ENCODE data around the gene DOP1A.

Gene DOP1A

DNA sequence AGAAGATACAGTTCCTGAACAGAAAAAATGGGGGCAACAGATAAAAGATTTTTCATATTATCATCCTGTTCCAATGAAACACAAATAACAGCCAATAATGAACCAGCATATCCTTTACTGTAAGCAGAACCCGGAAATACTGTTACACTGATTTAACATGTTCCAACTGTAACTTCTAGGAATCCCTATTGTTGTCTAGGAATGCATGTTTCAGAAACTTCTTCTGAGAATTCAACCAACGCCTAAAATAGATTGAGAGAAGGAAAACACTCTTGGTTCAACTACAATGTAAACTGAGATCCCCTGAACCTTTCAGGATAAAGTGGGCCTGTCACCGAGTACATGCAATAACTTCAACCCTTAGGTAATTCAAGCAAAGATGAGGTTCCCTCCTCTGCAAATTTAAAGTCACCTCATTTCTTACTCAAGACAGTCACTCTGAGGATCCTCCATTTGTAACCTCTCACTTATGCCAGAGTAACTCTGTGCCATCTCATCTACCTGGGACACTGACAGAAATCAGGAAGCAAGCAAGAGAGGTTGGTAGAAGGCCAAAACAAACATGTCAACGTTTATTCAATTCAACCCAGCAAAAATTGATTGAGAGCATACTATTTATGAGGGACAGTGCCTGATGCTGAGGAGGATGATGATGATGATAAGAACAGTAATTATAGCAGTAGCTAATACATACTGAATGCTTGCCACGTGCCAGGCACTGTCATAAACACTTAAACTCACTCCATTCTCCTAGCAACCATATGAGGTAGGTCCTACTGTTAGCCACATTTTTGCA is 15.9 kb upstream of the DOP1A start:
- Histone ChIP-seq H3K4me3 (ENCODE audit: low read depth in 1 of 5, low read length in 5 of 5) (no peak overlapping the region), H3K36me3 (ENCODE audit: control insufficient read depth in 5 of 5, insufficient read depth in 5 of 5, low read length in 5 of 5) (peaks cover 0 to 22% (median 3%) of the 10 kb centered on the region in 5 donors), H3K9ac (ENCODE audit: low read length in 5 of 5) (no peak overlapping the region), H3K27me3 (ENCODE audit: control insufficient read depth in 5 of 5, insufficient read depth in 4 of 5, low read length in 5 of 5) (no peaks in the 10 kb centered on the region), H3K4me1 (ENCODE audit: control insufficient read depth in 5 of 5, insufficient read depth in 5 of 5, low read length in 5 of 5) (peaks cover 0 to 6% (median 2%) of the 10 kb centered on the region in 5 donors), H3K27ac (ENCODE audit: low read depth, low read length) (no peak overlapping the region), H3K9me3 (ENCODE audit: control insufficient read depth in 5 of 5, low read length in 5 of 5) (no peaks in the 10 kb centered on the region)

GRCh38 chr6:83053678-83054077 is 13.8 kb upstream of the DOP1A start:
- Histone ChIP-seq H3K36me3 (ENCODE audit: control insufficient read depth in 5 of 5, insufficient read depth in 5 of 5, low read length in 5 of 5) (peaks cover 0 to 23% (median 3%) of the 10 kb centered on the region in 5 donors), H3K9ac (ENCODE audit: low read length in 5 of 5) (no peak overlapping the region), H3K27ac (ENCODE audit: low read depth, low read length) (no peak overlapping the region), H3K4me3 (ENCODE audit: low read depth in 1 of 5, low read length in 5 of 5) (no peak overlapping the region), H3K9me3 (ENCODE audit: control insufficient read depth in 5 of 5, low read length in 5 of 5) (no peaks in the 10 kb centered on the region), H3K4me1 (ENCODE audit: control insufficient read depth in 5 of 5, insufficient read depth in 5 of 5, low read length in 5 of 5) (peaks cover 0 to 6% (median 2%) of the 10 kb centered on the region in 5 donors), H3K27me3 (ENCODE audit: control insufficient read depth in 5 of 5, insufficient read depth in 4 of 5, low read length in 5 of 5) (no peaks in the 10 kb centered on the region)

GRCh38 chr6:83055366-83055964 is 12.0 kb upstream of the DOP1A start:
- peaks cover 0 to 23% (median 3%) of the 10 kb centered on the region in 5 donors for H3K36me3 ChIP-seq (ENCODE audit: control insufficient read depth in 5 of 5, insufficient read depth in 5 of 5, low read length in 5 of 5)
- H3K4me1 ChIP-seq (ENCODE audit: control insufficient read depth in 5 of 5, insufficient read depth in 5 of 5, low read length in 5 of 5) = peaks cover 0 to 6% (median 2%) of the 10 kb centered on the region in 5 donors
- no peaks in the 10 kb centered on the region for H3K9me3 ChIP-seq (ENCODE audit: control insufficient read depth in 5 of 5, low read length in 5 of 5)
- no peaks in the 10 kb centered on the region for H3K27me3 ChIP-seq (ENCODE audit: control insufficient read depth in 5 of 5, insufficient read depth in 4 of 5, low read length in 5 of 5)
- no peak overlapping the region for H3K9ac ChIP-seq (ENCODE audit: low read length in 5 of 5)
- no peak overlapping the region for H3K4me3 ChIP-seq (ENCODE audit: low read depth in 1 of 5, low read length in 5 of 5)
- no peak overlapping the region for H3K27ac ChIP-seq (ENCODE audit: low read depth, low read length)

DNA sequence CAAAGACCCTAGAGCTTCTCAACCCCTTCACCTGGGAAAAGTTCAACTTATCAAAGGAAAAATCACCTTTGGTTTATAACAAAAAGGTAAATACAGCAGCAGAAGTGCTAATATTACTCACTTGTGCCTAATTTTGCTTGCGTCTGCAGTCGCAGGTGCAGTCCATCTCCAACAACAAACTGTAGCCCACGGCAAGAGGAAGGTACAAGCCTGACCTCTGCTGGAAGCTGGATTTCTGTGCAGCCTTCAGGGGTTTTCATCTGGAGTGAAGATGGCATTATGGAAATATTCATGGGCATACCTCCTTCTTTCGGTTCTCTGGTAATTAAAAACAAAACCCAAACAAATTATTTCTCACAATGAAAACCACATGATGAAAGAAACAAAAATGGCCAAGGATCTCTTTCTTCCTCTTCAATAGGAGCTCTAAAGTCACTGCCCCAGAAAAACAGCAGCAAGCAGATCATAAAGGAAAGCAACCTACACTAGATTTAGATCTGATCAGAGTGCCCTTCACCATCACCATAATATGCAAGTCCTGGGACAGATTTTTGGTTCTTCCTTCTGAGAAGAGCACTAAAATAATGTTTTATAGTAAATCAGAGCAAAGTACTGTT is 9.7 kb upstream of the DOP1A start:
- Histone ChIP-seq H3K9ac (ENCODE audit: low read length in 5 of 5) (no peak overlapping the region), H3K27me3 (ENCODE audit: control insufficient read depth in 5 of 5, insufficient read depth in 4 of 5, low read length in 5 of 5) (no peaks in the 10 kb centered on the region), H3K36me3 (ENCODE audit: control insufficient read depth in 5 of 5, insufficient read depth in 5 of 5, low read length in 5 of 5) (peaks cover 0 to 14% (median 2%) of the 10 kb centered on the region in 5 donors), H3K9me3 (ENCODE audit: control insufficient read depth in 5 of 5, low read length in 5 of 5) (no peaks in the 10 kb centered on the region), H3K27ac (ENCODE audit: low read depth, low read length) (no peak overlapping the region), H3K4me1 (ENCODE audit: control insufficient read depth in 5 of 5, insufficient read depth in 5 of 5, low read length in 5 of 5) (peaks cover 0 to 6% (median 2%) of the 10 kb centered on the region in 5 donors), H3K4me3 (ENCODE audit: low read depth in 1 of 5, low read length in 5 of 5) (no peak overlapping the region)

DNA sequence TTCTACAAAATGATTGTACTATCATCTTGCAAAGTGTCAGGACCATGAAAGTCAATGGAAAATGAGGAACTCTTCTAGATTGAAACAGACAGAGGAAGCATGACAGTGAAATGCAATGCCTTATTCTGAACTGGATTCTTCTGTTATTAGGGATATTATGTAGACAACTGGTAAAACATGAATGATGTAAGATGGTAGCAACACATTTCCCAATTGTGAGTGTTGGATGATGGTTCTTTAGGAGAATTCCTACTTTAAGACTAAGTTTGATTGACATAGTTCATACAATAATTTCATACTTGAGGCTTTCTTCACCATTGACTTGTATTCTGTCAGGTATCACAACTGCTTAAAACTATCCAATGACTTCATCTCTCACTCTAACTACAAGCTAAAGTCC is 6.3 kb upstream of the DOP1A start:
- Histone ChIP-seq H3K36me3 (ENCODE audit: control insufficient read depth in 5 of 5, insufficient read depth in 5 of 5, low read length in 5 of 5) (peaks cover 0 to 5% (median 0%) of the 10 kb centered on the region in 5 donors), H3K9me3 (ENCODE audit: control insufficient read depth in 5 of 5, low read length in 5 of 5) (no peaks in the 10 kb centered on the region), H3K27ac (ENCODE audit: low read depth, low read length) (no peak overlapping the region), H3K9ac (ENCODE audit: low read length in 5 of 5) (no peak overlapping the region), H3K4me1 (ENCODE audit: control insufficient read depth in 5 of 5, insufficient read depth in 5 of 5, low read length in 5 of 5) (peaks cover 0 to 16% (median 11%) of the 10 kb centered on the region in 5 donors), H3K27me3 (ENCODE audit: control insufficient read depth in 5 of 5, insufficient read depth in 4 of 5, low read length in 5 of 5) (no peaks in the 10 kb centered on the region), H3K4me3 (ENCODE audit: low read depth in 1 of 5, low read length in 5 of 5) (no peak overlapping the region)

DNA sequence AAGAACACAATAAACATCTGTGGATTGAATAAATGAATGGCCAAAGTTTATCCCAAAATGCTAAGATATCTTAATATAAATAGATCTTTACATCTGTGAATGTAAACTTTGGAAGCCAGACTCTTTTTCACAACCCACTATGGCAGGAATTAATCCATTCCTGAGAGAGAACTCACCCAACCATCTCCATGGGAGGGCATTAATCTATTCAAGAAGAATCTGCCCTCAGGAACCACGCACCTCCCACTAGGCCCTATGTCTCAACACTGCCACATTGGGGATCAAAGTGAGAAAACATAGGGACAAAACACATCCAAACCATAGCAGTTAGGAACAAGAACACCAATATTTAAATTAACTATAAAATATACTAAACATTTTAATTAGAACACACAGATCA is 5.2 kb upstream of the DOP1A start:
- H3K4me1 ChIP-seq (ENCODE audit: control insufficient read depth in 5 of 5, insufficient read depth in 5 of 5, low read length in 5 of 5) = peaks cover 0 to 16% (median 11%) of the 10 kb centered on the region in 5 donors
- no peaks in the 10 kb centered on the region for H3K27me3 ChIP-seq (ENCODE audit: control insufficient read depth in 5 of 5, insufficient read depth in 4 of 5, low read length in 5 of 5)
- H3K9ac ChIP-seq (ENCODE audit: low read length in 5 of 5) = no peak overlapping the region
- H3K9me3 ChIP-seq (ENCODE audit: control insufficient read depth in 5 of 5, low read length in 5 of 5) = no peaks in the 10 kb centered on the region
- H3K27ac ChIP-seq (ENCODE audit: low read depth, low read length) = no peak overlapping the region
- no peaks in the 10 kb centered on the region for H3K36me3 ChIP-seq (ENCODE audit: control insufficient read depth in 5 of 5, insufficient read depth in 5 of 5, low read length in 5 of 5)
- H3K4me3 ChIP-seq (ENCODE audit: low read depth in 1 of 5, low read length in 5 of 5) = no peak overlapping the region

DNA sequence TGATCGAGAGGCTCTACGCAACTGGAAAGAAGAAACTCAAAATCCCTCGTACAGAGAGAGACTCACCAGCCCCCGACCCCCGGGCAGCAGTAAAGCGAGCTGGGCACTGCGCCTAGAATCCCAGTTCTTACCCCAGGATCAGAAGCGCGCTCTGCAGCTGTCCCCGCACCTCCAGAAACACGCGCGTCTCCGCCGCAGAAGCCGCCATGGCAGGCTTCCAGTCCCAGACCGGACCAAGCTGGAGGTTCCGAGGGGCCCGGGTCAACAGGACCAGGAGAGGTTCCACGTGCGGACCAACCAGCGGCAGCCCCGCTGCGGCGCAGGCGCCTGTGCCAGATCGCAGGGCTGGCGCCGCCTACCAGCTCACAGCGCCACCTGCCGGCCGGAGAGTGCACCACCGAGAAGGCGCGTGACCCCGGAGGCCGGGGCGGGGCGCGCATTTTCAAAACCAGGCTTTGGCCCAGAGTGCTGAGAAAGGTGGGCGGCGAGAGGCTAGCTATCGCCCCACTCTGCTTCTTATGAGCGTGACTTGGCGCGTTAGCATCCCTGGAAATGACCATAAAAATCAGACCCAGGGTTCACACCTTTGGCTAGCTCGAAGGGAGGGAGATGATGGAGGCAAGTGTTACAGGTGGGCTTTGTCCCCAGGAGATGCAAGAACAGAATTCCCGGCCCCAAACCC is 1.8 kb upstream of the DOP1A start, which contains the start of gene UBE3D:
TSS of gene UBE3D (minus strand) at position 331 of the 682 bp plus-strand sequence. CDS start at position 208, 123 bp downstream.
- peaks cover 0 to 30% (median 25%) of the 10 kb centered on the region in 5 donors for H3K4me1 ChIP-seq (ENCODE audit: control insufficient read depth in 5 of 5, insufficient read depth in 5 of 5, low read length in 5 of 5)
- no peaks in the 10 kb centered on the region for H3K9me3 ChIP-seq (ENCODE audit: control insufficient read depth in 5 of 5, low read length in 5 of 5)
- peak within 1 kb of the TSS; percentile 46 for H3K27ac ChIP-seq (ENCODE audit: low read depth, low read length)
- peak within 1 kb of the TSS; percentile 44 to 87 (median 81) for H3K9ac ChIP-seq (ENCODE audit: low read length in 5 of 5)
- H3K27me3 ChIP-seq (ENCODE audit: control insufficient read depth in 5 of 5, insufficient read depth in 4 of 5, low read length in 5 of 5) = no peaks in the 10 kb centered on the region
- peak within 1 kb of the TSS; percentile 81 to 96 (median 93) for H3K4me3 ChIP-seq (ENCODE audit: low read depth in 1 of 5, low read length in 5 of 5)
- H3K36me3 ChIP-seq (ENCODE audit: control insufficient read depth in 5 of 5, insufficient read depth in 5 of 5, low read length in 5 of 5) = no peaks in the 10 kb centered on the region

DNA sequence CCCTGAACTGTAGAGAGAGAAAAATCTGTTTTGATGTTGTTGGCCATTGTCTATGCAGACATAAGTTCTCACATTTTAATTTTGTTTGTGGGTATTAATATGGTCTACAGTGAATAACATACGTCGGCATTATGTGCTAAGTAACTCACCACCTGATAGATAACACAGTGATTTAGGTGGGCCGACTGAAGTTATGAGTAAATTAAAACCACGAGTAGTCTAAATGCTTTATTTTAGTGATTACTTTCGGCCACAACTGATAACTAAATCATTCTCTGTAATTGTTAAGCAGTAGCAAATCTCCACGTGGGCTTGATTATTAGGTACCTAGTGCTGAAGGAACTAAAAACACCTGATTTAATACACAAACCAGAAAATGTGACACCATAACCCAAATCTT is 1.1 kb downstream of the DOP1A start:
- peak overlapping the region; percentile 86 to 97 (median 88) for H3K4me3 ChIP-seq (ENCODE audit: low read depth in 1 of 5, low read length in 5 of 5)
- H3K9me3 ChIP-seq (ENCODE audit: control insufficient read depth in 5 of 5, low read length in 5 of 5) = no peaks in the 10 kb centered on the region
- no peaks in the 10 kb centered on the region for H3K36me3 ChIP-seq (ENCODE audit: control insufficient read depth in 5 of 5, insufficient read depth in 5 of 5, low read length in 5 of 5)
- peaks cover 0 to 30% (median 29%) of the 10 kb centered on the region in 5 donors for H3K4me1 ChIP-seq (ENCODE audit: control insufficient read depth in 5 of 5, insufficient read depth in 5 of 5, low read length in 5 of 5)
- H3K27ac ChIP-seq (ENCODE audit: low read depth, low read length) = peak overlapping the region; percentile 78
- H3K9ac ChIP-seq (ENCODE audit: low read length in 5 of 5) = peak overlapping the region; percentile 56 to 95 (median 93)
- no peaks in the 10 kb centered on the region for H3K27me3 ChIP-seq (ENCODE audit: control insufficient read depth in 5 of 5, insufficient read depth in 4 of 5, low read length in 5 of 5)

GRCh38 chr6:83069633-83070032 is 2.2 kb downstream of the DOP1A start:
- H3K4me3 ChIP-seq (ENCODE audit: low read depth in 1 of 5, low read length in 5 of 5) = no peak overlapping the region
- peaks cover 0 to 27% (median 26%) of the 10 kb centered on the region in 5 donors for H3K4me1 ChIP-seq (ENCODE audit: control insufficient read depth in 5 of 5, insufficient read depth in 5 of 5, low read length in 5 of 5)
- H3K27me3 ChIP-seq (ENCODE audit: control insufficient read depth in 5 of 5, insufficient read depth in 4 of 5, low read length in 5 of 5) = no peaks in the 10 kb centered on the region
- no peaks in the 10 kb centered on the region for H3K9me3 ChIP-seq (ENCODE audit: control insufficient read depth in 5 of 5, low read length in 5 of 5)
- no peak overlapping the region for H3K27ac ChIP-seq (ENCODE audit: low read depth, low read length)
- H3K9ac ChIP-seq (ENCODE audit: low read length in 5 of 5) = peak overlapping the region in 2 of 5 donors; percentile 30 to 92
- H3K36me3 ChIP-seq (ENCODE audit: control insufficient read depth in 5 of 5, insufficient read depth in 5 of 5, low read length in 5 of 5) = no peaks in the 10 kb centered on the region
